ENCODE measurements around the gene PGK2. TPM values are rescaled to one million over a fixed set of nuclear protein-coding genes. Genes with fewer than 3 reads are reported as not detected.
"Not testable (repeated sequence)": the region's sequence is repeated elsewhere in the genome, so short reads cannot be mapped to it uniquely, and the experiment has no call there.

Gene PGK2
- not detected in 2 replicates for total RNA-seq (2014; rRNA removed; shearing (Covaris generic))

- peak; percentile 9 for DNase-seq (ENCODE audit: low read depth)
Observed at GRCh38 chr6:49787176-49787575, at the start of gene PGK2. Gene PGK2 (minus strand): TSS chr6:49787285. CDS start chr6:49787187, 98 bp downstream.

DNA sequence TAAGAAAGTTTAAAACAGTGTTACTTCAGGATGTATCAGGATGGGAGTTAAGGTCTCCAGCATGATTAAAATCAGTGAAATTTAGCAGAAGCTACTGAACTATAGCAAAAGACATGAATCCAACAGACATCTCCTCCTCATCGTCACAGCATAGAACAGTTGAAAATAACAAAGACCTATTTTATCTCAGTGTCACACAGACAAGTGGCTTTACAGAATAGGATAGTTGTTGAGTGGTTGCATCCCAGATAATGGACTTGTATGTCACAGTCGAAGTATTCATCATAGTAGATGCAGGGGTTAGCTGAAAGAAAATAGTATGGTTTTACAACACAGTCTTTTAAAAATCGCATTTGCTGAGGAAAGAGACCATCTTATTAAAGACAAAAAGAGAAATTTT is 48.1 kb upstream of the PGK2 start:
- no peak for DNase-seq (ENCODE audit: low read depth)

DNA sequence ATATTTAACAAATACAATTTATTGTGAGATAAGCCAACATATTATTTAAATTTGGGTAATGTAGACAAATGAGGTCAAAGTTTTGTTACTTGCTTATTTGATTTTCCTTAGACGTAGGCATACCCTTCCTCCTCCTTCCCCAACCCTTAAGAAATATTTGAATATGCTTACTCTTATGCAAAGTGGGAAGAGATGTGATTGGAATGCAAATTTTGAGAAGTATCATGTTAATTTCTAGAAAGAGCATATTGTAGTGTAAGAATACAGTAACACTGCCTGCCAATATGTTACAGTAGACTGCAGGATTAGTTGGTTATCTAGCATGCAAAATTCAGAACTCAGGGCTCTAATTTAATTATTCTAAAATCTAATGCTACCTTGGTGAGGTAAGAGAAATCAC is 46.3 kb upstream of the PGK2 start:
- DNase-seq (ENCODE audit: low read depth) = no peak

DNA sequence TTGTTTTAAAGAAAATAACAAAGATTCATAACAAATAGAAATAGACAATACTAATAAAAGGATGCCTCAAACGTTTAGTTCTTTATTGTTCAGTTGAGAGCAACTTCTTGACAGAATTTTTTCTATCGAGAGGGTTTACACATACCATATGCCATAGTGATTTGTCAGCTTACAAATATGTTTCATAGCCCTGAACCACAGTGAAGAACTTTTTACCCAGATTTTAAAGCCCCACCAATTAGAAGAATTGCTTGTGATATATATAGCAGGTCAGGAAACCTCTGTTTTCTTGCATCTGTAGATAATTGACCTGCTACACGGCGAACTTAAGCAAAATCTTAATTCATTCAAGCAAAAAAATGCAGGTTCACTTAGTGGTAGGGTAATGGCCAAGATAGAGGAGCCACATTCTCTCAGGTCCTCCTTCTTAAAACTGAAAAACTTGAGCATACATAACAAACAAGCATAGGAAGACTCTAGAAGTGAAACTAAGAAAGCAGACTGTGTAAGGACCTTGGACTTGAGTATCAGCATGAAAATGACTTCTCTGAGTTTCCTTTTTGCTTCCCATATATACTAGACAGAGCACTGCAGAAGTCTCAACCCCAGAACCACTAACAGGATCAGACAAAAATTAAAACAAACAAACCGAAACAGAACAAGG is 39.8 kb upstream of the PGK2 start:
- DNase-seq (ENCODE audit: low read depth) = peak; percentile 3

- DNase-seq (ENCODE audit: low read depth) = no peak
Observed at GRCh38 chr6:49815166-49815565, 28.1 kb upstream of the PGK2 start.

DNA sequence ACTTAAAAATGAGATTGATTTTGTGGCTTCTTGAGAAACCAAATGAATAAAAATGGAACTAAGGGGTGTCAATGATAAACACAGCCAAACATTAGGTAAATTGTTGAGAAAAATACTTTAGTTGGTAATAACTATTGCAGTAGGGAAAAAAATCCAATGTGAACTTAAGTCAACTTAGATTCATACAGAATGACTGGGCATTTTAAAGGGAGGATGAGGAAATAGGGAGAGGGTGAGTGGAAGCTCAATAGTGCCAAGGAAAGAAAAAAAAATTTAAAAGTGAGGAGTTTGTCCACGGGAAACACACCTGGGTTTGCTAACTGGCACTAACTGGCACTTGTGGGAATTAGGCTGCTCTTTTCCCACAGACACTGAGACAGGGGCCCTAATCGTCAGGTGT is 26.2 kb upstream of the PGK2 start:
- no peak for DNase-seq (ENCODE audit: low read depth)

- DNase-seq (ENCODE audit: low read depth) = no peak
Observed at GRCh38 chr6:49806145-49806544, 19.1 kb upstream of the PGK2 start.

GRCh38 chr6:49805246-49805645 is 18.2 kb upstream of the PGK2 start:
- no peak for DNase-seq (ENCODE audit: low read depth)

- no peak for DNase-seq (ENCODE audit: low read depth)
Observed at GRCh38 chr6:49801525-49801924, 14.4 kb upstream of the PGK2 start.

- no peak for DNase-seq (ENCODE audit: low read depth)
Observed at GRCh38 chr6:49799090-49799489, 12.0 kb upstream of the PGK2 start.

GRCh38 chr6:49796842-49797455 is 9.9 kb upstream of the PGK2 start:
- not testable (repeated sequence) for DNase-seq (ENCODE audit: low read depth)

DNA sequence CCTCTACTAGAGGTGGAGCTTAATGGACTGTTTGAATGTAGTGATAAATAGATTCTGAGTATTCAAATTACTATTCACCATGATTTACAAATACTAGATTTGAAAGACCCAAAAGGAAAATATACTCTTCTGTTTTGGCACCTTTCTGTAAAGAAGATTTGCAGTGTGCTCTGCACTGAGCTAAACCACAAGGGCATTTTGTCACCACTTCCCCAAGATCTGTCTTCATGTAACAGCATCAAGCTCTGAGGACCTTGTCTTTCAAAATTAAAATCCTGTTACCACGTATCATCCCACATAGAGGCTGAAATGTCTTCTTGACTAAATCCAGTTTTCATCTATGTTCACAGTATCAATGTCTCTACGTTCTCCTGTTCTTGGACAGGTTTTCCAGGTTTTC is 3.3 kb upstream of the PGK2 start:
- DNase-seq (ENCODE audit: low read depth) = no peak

- DNase-seq (ENCODE audit: low read depth) = no peak
Observed at GRCh38 chr6:49784272-49784671, 2.8 kb downstream of the PGK2 start.

DNA sequence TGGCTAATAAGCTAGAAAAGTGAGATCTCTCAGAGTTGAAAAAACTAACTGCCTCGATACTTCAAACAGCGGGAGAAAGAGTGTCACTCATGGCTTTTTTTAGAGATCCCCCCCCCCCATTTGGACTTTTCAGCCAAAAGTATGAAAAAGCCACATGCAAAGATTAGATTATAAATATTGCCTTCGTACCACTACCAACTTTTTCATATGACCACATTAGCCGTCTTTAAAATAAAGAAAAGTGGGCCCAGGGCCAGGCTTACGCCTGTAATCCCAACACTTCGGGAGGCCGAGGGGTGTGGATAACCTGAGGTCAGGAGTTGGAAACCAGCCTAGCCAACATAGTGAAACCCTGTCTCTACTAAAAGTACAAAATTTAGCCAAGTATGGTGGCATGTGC is 4.4 kb downstream of the PGK2 start:
- no peak for DNase-seq (ENCODE audit: low read depth)

- DNase-seq (ENCODE audit: low read depth) = no peak
Observed at GRCh38 chr6:49782293-49782692, 4.8 kb downstream of the PGK2 start.

GRCh38 chr6:49776444-49776843 is 10.6 kb downstream of the PGK2 start:
- no peak for DNase-seq (ENCODE audit: low read depth)

DNA sequence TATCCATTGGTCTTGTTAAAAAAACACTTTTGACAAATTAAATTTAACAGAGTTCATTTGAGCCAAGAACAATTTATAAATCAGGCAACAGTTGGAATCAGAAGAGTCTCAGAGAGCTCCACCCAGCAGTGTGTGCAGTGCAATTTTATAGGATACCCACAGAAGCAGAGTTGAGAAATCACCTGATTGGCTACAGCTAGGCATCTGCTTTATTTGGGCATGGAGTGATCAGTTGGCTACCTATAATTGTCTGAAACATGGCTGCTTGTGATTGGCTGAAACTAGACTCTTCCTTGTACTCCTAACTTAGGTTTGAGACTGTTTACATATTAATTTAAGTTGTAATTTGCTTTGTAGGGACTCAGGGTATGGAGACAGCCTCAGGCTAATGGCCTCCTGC is 12.0 kb downstream of the PGK2 start:
- DNase-seq (ENCODE audit: low read depth) = no peak

DNA sequence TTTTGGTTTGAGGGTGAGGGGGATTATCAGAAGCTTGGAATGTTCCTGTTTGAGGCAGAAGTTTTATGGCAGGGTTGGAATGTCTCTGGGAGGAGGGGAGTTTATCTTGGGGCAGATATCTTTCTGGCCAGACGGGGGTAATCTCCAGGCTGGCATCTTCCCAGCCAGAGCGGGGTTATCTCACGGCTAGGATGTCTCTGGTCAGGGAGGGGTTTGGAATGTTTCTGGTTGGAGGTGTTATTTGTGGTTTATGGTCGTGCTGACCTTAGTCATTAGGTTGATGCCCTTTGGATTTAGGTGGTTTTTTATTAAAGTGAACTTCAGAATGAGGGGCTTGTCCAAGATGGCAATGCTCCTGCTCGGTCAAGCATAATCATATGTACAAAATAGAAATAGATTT is 14.8 kb downstream of the PGK2 start:
- DNase-seq (ENCODE audit: low read depth) = no peak

- no peak for DNase-seq (ENCODE audit: low read depth)
Observed at GRCh38 chr6:49766762-49767161, 20.3 kb downstream of the PGK2 start.

DNA sequence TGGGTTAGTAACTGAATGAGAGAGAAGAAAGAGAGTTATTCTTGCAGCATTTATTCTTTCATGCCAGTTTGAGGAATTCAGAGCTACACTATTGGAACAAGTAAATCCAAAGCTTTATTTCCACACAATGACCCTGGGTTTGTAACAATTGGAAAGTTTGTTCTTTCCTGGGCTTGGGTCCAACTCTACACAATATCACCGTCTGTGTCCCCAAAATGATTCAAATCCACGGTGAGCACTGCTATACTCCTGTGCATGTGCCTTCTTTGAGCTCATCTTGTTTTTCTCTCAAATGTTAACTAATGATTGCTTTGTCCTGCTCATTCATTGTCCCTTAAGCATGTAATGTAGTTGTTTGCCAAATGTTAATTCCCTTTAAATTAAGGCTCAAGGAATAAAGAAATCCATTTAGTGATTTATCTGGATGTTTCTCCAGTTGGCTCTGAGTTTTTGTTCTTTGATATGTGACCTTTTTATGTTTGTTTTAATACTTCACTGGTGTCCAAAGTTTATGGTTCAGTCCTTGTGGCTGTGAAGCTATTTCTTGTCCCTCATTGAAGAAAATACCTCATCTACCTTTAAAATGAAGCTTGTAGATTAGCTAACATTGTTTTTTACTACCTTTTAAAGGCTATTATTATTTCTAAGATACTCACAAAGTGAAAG is 22.4 kb downstream of the PGK2 start:
- DNase-seq (ENCODE audit: low read depth) = no peak

DNA sequence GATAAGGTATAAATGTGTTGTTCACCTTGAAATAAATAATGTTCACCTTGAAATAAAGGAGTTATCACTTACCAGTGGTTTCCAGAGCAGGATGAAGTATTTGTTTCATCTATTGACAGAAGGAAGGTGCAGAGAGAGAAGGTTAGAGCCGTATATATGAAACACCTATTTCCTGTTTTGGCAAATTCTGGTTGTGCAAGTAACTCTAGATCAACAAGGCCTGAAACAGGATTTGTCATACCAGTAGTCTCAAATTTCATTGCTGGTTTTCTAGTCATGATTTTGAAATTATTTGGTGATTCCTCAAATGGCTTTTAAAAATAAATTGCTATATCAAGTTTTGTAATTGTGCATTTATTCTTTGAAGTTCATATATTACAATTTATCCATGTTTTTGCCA is 42.8 kb downstream of the PGK2 start, which contains the start of gene CRISP3:
Gene CRISP3, minus strand, starts transcription at position 130 of the 400 bp plus-strand sequence. Its CDS starts 21 bp downstream, at position 109.
- DNase-seq (ENCODE audit: low read depth) = no peak

DNA sequence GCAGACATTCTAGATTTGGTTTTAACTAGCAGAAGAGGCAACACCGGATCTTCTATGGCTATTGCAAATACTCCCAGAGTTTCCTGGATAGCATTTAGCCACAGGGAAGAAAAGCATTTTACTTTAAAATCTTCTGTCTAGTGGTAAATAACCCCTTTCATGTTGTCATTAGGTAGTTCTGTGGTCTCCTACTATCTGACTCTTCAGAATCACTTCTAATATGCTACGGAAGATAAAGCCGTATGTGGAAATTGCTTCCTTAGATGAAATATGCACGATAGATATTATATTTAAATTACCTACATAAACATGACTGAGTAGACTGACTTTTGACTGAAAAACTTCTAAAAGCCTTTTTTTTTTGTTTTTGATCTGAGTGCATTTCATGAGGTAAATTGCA is 43.7 kb downstream of the PGK2 start:
- no peak for DNase-seq (ENCODE audit: low read depth)

GRCh38 chr6:49739423-49739822 is 47.7 kb downstream of the PGK2 start:
- no peak for DNase-seq (ENCODE audit: low read depth)

Data from RPMI7951 (cell line).